Measurements from ENCODE around the gene PSMB1. TPM values are rescaled to one million over a fixed set of nuclear protein-coding genes. Genes with fewer than 3 reads are reported as not detected.

PSMB1 gene
- total RNA-seq, 1 donor from 2014 or later: 297 TPM

- Histone ChIP-seq H3K27me3 (ENCODE audit: control insufficient read depth, insufficient read depth, low read length) (no peaks in the 10 kb centered on the region), H3K4me3 (ENCODE audit: low read depth, low read length) (peak overlapping the region; percentile 100), H3K36me3 (ENCODE audit: control insufficient read depth, insufficient read depth, low read length) (no peaks in the 10 kb centered on the region)
- no peak for TF ChIP-seq CTCF (IDR thresholded peaks at IDR 0.05; ENCODE audit: insufficient read depth, low read length, poor library complexity, severe bottlenecking)
- DNase-seq (ENCODE audit: low read depth): peak; percentile 7
Measured at GRCh38 chr6:170553534-170554012, 466 bp upstream of the PSMB1 start.

GRCh38 chr6:170545405-170545804 is 7.7 kb downstream of the PSMB1 start:
- DNase-seq (ENCODE audit: low read depth): no peak
- Histone ChIP-seq H3K36me3 (ENCODE audit: control insufficient read depth, insufficient read depth, low read length) (peaks cover 1% of the 10 kb centered on the region), H3K27me3 (ENCODE audit: control insufficient read depth, insufficient read depth, low read length) (no peaks in the 10 kb centered on the region), H3K4me3 (ENCODE audit: low read depth, low read length) (no peak overlapping the region)
- TF ChIP-seq CTCF (IDR thresholded peaks at IDR 0.05; ENCODE audit: insufficient read depth, low read length, poor library complexity, severe bottlenecking): no peak

- no peak overlapping the region for H3K4me3 ChIP-seq (ENCODE audit: low read depth, low read length)
Measured at GRCh38 chr6:170542031-170542719, 10.9 kb downstream of the PSMB1 start.

GRCh38 chr6:170537329-170537728 is 15.8 kb downstream of the PSMB1 start:
- TF ChIP-seq CTCF (IDR thresholded peaks at IDR 0.05; ENCODE audit: insufficient read depth, low read length, poor library complexity, severe bottlenecking): no peak
- Histone ChIP-seq H3K27me3 (ENCODE audit: control insufficient read depth, insufficient read depth, low read length) (no peaks in the 10 kb centered on the region), H3K4me3 (ENCODE audit: low read depth, low read length) (no peak overlapping the region), H3K36me3 (ENCODE audit: control insufficient read depth, insufficient read depth, low read length) (peaks cover 3% of the 10 kb centered on the region)
- no peak for DNase-seq (ENCODE audit: low read depth)

More at GRCh38 chr6:170542031-170542719, 10.9 kb downstream of the PSMB1 start:
- no peak for TF ChIP-seq CTCF (IDR thresholded peaks at IDR 0.05; ENCODE audit: insufficient read depth, low read length, poor library complexity, severe bottlenecking)
- Histone ChIP-seq H3K36me3 (ENCODE audit: control insufficient read depth, insufficient read depth, low read length) (no peaks in the 10 kb centered on the region), H3K27me3 (ENCODE audit: control insufficient read depth, insufficient read depth, low read length) (no peaks in the 10 kb centered on the region)
- DNase-seq (ENCODE audit: low read depth): no peak

GRCh38 chr6:170536671-170537070 is 16.4 kb downstream of the PSMB1 start:
- no peak overlapping the region for H3K4me3 ChIP-seq (ENCODE audit: low read depth, low read length)
- DNase-seq (ENCODE audit: low read depth): no peak
- peaks cover 3% of the 10 kb centered on the region for H3K36me3 ChIP-seq (ENCODE audit: control insufficient read depth, insufficient read depth, low read length)
- H3K27me3 ChIP-seq (ENCODE audit: control insufficient read depth, insufficient read depth, low read length): no peaks in the 10 kb centered on the region
- TF ChIP-seq CTCF (IDR thresholded peaks at IDR 0.05; ENCODE audit: insufficient read depth, low read length, poor library complexity, severe bottlenecking): no peak

GRCh38 chr6:170535004-170535403 is 18.1 kb downstream of the PSMB1 start:
- peaks cover 3% of the 10 kb centered on the region for H3K36me3 ChIP-seq (ENCODE audit: control insufficient read depth, insufficient read depth, low read length)
- TF ChIP-seq CTCF (IDR thresholded peaks at IDR 0.05; ENCODE audit: insufficient read depth, low read length, poor library complexity, severe bottlenecking): no peak

More at GRCh38 chr6:170535004-170535403, 18.1 kb downstream of the PSMB1 start:
- DNase-seq (ENCODE audit: low read depth): no peak
- no peak overlapping the region for H3K4me3 ChIP-seq (ENCODE audit: low read depth, low read length)
- H3K27me3 ChIP-seq (ENCODE audit: control insufficient read depth, insufficient read depth, low read length): no peaks in the 10 kb centered on the region

Measured in kidney epithelial cell (primary cell).